ENCODE measurements around the gene IFT52. TPM values are rescaled to one million over a fixed set of nuclear protein-coding genes. Genes with fewer than 3 reads are reported as not detected.
A peak's percentile ranks its signal among the peaks of the same experiment; 100 is the strongest.
"Not testable (repeated sequence)": the region's sequence is repeated elsewhere in the genome, so short reads cannot be mapped to it uniquely, and the experiment has no call there.

IFT52 gene
- total RNA-seq, 4 donors from 2014 or later = 17.8 to 29.7 (median 23.1) TPM

DNA sequence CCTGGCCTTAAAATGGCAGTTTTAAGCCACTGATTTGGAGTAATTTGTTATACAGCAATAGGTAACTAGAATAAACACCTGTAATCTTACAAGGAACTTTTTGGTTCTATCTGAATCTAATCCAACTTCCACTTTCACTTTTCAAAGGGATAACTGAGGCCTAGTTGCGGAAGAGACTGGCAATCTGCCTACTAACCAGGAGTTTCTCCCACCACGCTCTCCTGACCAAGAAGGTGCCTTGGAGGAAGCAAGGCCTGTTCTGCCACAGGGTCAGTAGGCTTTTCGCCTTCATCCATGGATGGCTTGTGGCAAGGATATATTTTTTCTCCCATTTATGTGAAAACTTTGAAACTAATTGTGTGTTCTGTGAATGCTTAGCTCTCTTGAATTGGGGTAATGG lies 63.2 kb downstream of the IFT52 start:
- no peak for DNase-seq (ENCODE audit: low spot score in 2 of 2)
- no peaks in the 10 kb centered on the region for H3K27me3 ChIP-seq
- no peak overlapping the region for H3K27ac ChIP-seq
- no peak overlapping the region for H3K4me3 ChIP-seq
- peaks cover 0 to 10% (median 0%) of the 10 kb centered on the region in 4 donors for H3K4me1 ChIP-seq
- H3K36me3 ChIP-seq = peaks cover 0 to 7% (median 0%) of the 10 kb centered on the region in 3 donors
- no peaks in the 10 kb centered on the region for H3K9me3 ChIP-seq
- TF ChIP-seq POLR2A (IDR thresholded peaks at IDR 0.05) = no peak
- TF ChIP-seq EP300 (IDR thresholded peaks at IDR 0.05) = no peak
- TF ChIP-seq, protein P1, sequence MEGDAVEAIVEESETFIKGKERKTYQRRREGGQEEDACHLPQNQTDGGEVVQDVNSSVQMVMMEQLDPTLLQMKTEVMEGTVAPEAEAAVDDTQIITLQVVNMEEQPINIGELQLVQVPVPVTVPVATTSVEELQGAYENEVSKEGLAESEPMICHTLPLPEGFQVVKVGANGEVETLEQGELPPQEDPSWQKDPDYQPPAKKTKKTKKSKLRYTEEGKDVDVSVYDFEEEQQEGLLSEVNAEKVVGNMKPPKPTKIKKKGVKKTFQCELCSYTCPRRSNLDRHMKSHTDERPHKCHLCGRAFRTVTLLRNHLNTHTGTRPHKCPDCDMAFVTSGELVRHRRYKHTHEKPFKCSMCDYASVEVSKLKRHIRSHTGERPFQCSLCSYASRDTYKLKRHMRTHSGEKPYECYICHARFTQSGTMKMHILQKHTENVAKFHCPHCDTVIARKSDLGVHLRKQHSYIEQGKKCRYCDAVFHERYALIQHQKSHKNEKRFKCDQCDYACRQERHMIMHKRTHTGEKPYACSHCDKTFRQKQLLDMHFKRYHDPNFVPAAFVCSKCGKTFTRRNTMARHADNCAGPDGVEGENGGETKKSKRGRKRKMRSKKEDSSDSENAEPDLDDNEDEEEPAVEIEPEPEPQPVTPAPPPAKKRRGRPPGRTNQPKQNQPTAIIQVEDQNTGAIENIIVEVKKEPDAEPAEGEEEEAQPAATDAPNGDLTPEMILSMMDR (IDR thresholded peaks at IDR 0.05) = no peak
- WGBS, 2 donors = 93 to 94% methylated on average over 3 of the region's 3 CpGs

DNA sequence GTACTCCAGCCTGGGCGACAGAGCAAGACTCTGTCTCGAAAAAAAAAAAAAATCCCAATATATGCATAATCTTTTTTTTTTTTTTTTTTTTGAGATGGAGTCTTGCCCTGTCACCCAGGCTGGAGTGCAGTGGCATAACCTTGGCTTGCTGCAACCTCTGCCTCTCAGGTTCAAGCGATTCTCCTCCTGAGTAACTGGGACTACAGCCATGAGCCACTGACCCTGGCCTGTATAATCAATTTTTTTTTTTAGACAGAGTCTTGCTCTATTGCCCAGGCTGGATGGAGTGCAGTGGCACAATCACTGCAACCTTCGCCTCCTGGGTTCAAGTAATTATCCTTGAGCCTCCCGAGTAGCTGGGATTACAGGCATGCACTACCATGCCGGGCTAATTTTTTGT lies 64.4 kb downstream of the IFT52 start:
- peaks cover 0 to 10% (median 0%) of the 10 kb centered on the region in 4 donors for H3K4me1 ChIP-seq

DNA sequence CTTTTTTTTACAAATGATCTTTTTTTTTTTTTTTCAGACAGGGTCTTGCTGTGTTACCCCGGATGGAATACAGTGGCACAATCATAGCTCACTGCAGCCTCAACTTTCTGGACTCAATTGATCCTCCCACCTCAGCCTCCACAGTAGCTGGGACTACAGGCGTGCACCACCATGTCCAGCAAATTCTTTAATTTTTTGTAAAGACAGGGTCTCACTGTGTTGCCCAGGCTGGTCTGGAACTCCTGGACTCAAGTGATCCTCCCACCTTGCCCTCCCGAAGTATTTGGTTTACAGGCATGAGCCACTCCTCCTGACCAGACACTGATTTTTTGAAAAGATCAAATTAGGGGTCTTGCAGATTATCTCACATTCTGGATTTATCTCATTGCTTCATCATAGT lies 65.2 kb downstream of the IFT52 start:
- H3K4me3 ChIP-seq = no peak overlapping the region
- H3K4me1 ChIP-seq = peaks cover 0 to 10% (median 0%) of the 10 kb centered on the region in 4 donors
- no peak overlapping the region for H3K27ac ChIP-seq
- WGBS, 2 donors = 68 to 72% methylated on average over 3 of the region's 3 CpGs
- TF ChIP-seq, protein P1 (IDR thresholded peaks at IDR 0.05) = no peak
- no peak for TF ChIP-seq EP300 (IDR thresholded peaks at IDR 0.05)
- no peaks in the 10 kb centered on the region for H3K36me3 ChIP-seq
- no peaks in the 10 kb centered on the region for H3K27me3 ChIP-seq
- no peaks in the 10 kb centered on the region for H3K9me3 ChIP-seq
- no peak for DNase-seq (ENCODE audit: low spot score in 2 of 2)

More for the DNA sequence above, 64.4 kb downstream of the IFT52 start:
- not testable (repeated sequence) for DNase-seq (ENCODE audit: low spot score in 2 of 2); H3K27me3 ChIP-seq; H3K36me3 ChIP-seq; H3K4me3 ChIP-seq; H3K27ac ChIP-seq; H3K9me3 ChIP-seq
- 78 to 89% methylated on average over 6 of the region's 6 CpGs for WGBS, 2 donors

DNA sequence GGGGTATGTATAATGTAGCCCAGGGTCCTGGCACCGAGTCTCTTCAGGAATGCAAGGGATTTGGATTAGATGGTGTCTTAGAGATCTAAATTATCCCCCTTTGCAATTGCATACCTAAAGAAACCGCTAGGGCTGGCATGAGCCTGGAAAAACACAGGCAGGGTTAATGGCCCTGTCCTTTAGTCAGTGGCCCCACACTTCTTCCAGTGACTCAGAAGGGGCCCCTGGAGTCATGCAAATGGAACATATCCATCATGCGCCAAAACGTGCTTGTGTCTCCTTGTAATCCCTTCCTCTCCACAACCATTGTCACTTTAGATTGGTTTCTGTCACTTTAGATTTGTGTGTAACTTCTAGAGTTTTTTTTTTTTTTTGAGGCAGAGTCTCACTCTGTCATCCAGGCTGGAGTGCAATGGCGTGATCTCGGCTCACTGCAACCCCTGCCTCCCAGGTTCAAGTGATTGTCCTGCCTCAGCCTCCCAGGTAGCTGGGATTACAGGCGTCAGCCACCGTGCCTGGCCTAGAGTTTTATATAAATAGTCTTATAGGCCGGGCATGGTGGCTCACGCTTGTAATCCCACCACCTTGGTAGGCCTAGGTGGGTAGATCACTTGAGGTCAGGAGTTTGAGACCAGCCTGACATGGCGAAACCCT lies 67.5 kb downstream of the IFT52 start:
- peaks cover 0 to 10% (median 0%) of the 10 kb centered on the region in 4 donors for H3K4me1 ChIP-seq
- H3K27me3 ChIP-seq = no peaks in the 10 kb centered on the region
- DNase-seq (ENCODE audit: low spot score in 2 of 2) = no peak
- WGBS, 2 donors = 76 to 81% methylated on average over 11 of the region's 11 CpGs
- H3K9me3 ChIP-seq = no peaks in the 10 kb centered on the region
- peak overlapping the region in 1 of 4 donors; percentile 86 for H3K27ac ChIP-seq
- H3K4me3 ChIP-seq = peak overlapping the region in 2 of 4 donors; percentile 56 to 64
- TF ChIP-seq POLR2A (IDR thresholded peaks at IDR 0.05) = no peak
- TF ChIP-seq, protein P1 (IDR thresholded peaks at IDR 0.05) = no peak
- TF ChIP-seq EP300 (IDR thresholded peaks at IDR 0.05) = no peak
- no peaks in the 10 kb centered on the region for H3K36me3 ChIP-seq

DNA sequence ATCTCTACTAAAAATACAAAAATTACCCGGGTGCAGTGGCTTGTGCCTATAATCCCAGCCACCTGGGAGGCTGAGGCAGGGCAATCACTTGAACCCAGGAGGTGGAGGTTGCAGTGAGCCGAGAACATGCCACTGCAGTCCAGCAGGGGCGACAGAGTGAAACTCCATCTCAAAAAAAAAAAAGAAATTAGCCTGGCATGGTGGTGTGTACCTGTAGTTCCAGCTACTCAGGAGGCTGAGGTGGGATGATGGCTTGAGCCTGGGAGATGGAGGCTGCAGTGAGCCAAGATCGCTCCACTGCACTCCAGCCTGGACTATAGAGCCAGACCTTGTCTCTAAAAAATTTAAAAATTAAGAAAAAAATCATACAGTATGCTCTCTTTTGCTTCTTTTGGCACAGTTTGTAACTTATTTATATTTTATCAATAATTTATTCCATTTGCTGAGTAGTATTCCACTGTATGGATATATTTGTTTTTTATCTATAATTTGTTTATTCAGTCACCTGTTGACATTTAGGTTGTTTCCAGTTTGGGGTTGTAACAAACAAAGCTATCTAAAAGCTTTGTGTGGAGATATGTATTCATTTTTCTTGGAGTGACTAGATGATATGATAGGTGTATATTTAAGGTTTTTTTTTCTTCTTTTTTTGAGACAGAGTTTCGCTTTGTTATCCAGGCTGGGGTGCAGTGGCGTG lies 68.1 kb downstream of the IFT52 start:
- Histone ChIP-seq H3K27me3 (no peaks in the 10 kb centered on the region), H3K4me1 (peaks cover 0 to 10% (median 0%) of the 10 kb centered on the region in 4 donors), H3K4me3 (no peak overlapping the region), H3K27ac (no peak overlapping the region), H3K36me3 (no peaks in the 10 kb centered on the region), H3K9me3 (no peaks in the 10 kb centered on the region)
- no peak for DNase-seq (ENCODE audit: low spot score in 2 of 2)
- WGBS, 2 donors = 88 to 93% methylated on average over 6 of the region's 6 CpGs
- TF ChIP-seq EP300 (IDR thresholded peaks at IDR 0.05) (no peak), POLR2A (IDR thresholded peaks at IDR 0.05) (no peak)
- TF ChIP-seq, protein P1 (IDR thresholded peaks at IDR 0.05) = no peak

Measured in tibial nerve (tissue), 4 donors.